HepG2 (cell line): ENCODE data around the gene AKTIP. TPM values are rescaled to one million over a fixed set of nuclear protein-coding genes. Genes with fewer than 3 reads are reported as not detected.

Experiments used
- ATAC-seq: fragments of 200-7000 bp; cut with Tn5 transposase; 3 replicates; pipeline ENCODE4 v1.9.1; 2020; ENCODE audit warnings: mild to moderate bottlenecking, moderate library complexity
- BruUV-seq: library from RNA; stranded (reverse); fragments of 400-500 nt; replicated peaks from 2 replicates; lab custom pipeline; 2021; lab: Mats Ljungman, UMichigan
- CTCF ChIA-PET: fragments of 300-600 bp; formaldehyde crosslinking; extraction: SDS; loops from one replicate; lab custom pipeline; 2021; ENCODE audit warnings: low total read pairs, inconsistent platforms, low intra/inter-chr PET ratio; lab: Yijun Ruan, JAX
- POLR2A ChIA-PET: fragments of 350-600 bp; sonication (Branson Sonifier 250); formaldehyde crosslinking; loops from one replicate; lab custom pipeline; 2020; ENCODE audit warnings: antibody characterized with exemption, inconsistent platforms; lab: Yijun Ruan, JAX
- DNase-seq: peaks from one replicate; pipeline ENCODE4 v3.0.0-alpha.2; 2015; ENCODE audit warnings: low spot score
- FAIRE-seq: peaks from 3 replicates; lab custom pipeline; 2011; peaks lifted over from hg19 to GRCh38; lab: Jason Lieb, UNC
- H2AFZ ChIP-seq: one replicate; pipeline ENCODE4 v1.6.1; 2011; ENCODE audit warnings: low read length, inconsistent platforms
- H3K27ac ChIP-seq: fragments of 300-600 bp; 3 replicates; pipeline ENCODE4 v1.8.0; 2011; ENCODE audit warnings: mixed run types, mild to moderate bottlenecking, mixed read lengths, low read length, inconsistent platforms; ENCODE audit not compliant: insufficient read depth; ENCODE audit errors: extremely low read length
- H3K27me3 ChIP-seq, 2 experiments: fragments of 200-600 bp in 1 of 2; 2 replicates in 1 of 2; 3 replicates in 1 of 2; pipeline versions ENCODE4 v1.6.0 to v1.8.0; 2011; ENCODE audit warnings: low read length in 2 of 2, mild to moderate bottlenecking in 2 of 2, moderate library complexity in 2 of 2, inconsistent platforms in 1 of 2; ENCODE audit not compliant: insufficient read depth in 2 of 2, control insufficient read depth in 1 of 2
- H3K36me3 ChIP-seq, 2 experiments: fragments of 200-600 bp in 1 of 2; replicated peaks in 1 of 2; 2 replicates in 1 of 2; 3 replicates in 1 of 2; pipeline versions ENCODE4 v1.5.1 to v1.8.0; 2011; ENCODE audit warnings: low read length in 2 of 2, inconsistent platforms in 1 of 2; ENCODE audit not compliant: insufficient read depth in 2 of 2, control insufficient read depth in 1 of 2
- H3K4me1 ChIP-seq: 2 replicates; pipeline ENCODE4 v1.5.1; 2012; ENCODE audit warnings: low read length, inconsistent platforms; ENCODE audit not compliant: insufficient read depth
- H3K4me2 ChIP-seq: 2 replicates; pipeline ENCODE4 v1.6.0; 2011; ENCODE audit warnings: low read depth, low read length, inconsistent platforms
- H3K4me3 ChIP-seq, 3 experiments: fragments of 200-600 bp in 1 of 3; sonication (generic), shearing (Covaris generic) in 1 of 3; replicated peaks in 1 of 3; 2 replicates each; pipeline ENCODE4 v1.5.1; 2011 to 2016; ENCODE audit warnings: low read length in 3 of 3, inconsistent platforms in 2 of 3, low read depth in 2 of 3, mild to moderate bottlenecking in 2 of 3, control low read depth in 1 of 3, mixed read lengths in 1 of 3; ENCODE audit not compliant: insufficient read depth in 1 of 3
- H3K79me2 ChIP-seq: one replicate; pipeline ENCODE4 v1.6.1; 2011; ENCODE audit warnings: low read length, inconsistent platforms; ENCODE audit not compliant: insufficient read depth
- H3K9ac ChIP-seq: 2 replicates; pipeline ENCODE4 v1.6.0; 2011; ENCODE audit warnings: mild to moderate bottlenecking, low read depth, low read length, inconsistent platforms; ENCODE audit not compliant: insufficient read depth
- H3K9me3 ChIP-seq: 2 replicates; pipeline ENCODE4 v1.5.1; 2012; ENCODE audit warnings: mild to moderate bottlenecking, low read length
- H4K20me1 ChIP-seq: 2 replicates; pipeline ENCODE4 v1.6.0; 2011; ENCODE audit warnings: inconsistent platforms, mild to moderate bottlenecking, low read length, moderate library complexity; ENCODE audit not compliant: insufficient read depth
- AGO2 ChIP-seq: fragments of 200-400 bp; formaldehyde crosslinking; optimal IDR thresholded peaks from 2 replicates; pipeline ENCODE3; 2017; ENCODE audit warnings: mild to moderate bottlenecking, low read depth, low read length, moderate library complexity
- GZF1 ChIP-seq: sonication (generic); formaldehyde crosslinking; IDR thresholded peaks from 2 replicates; pipeline ENCODE4 v1.5.1; 2020; ENCODE audit warnings: mild to moderate bottlenecking, missing genetic modification reagents
- HOXA5 ChIP-seq: sonication (generic); formaldehyde crosslinking; IDR thresholded peaks from 2 replicates; pipeline ENCODE4 v1.4.0; 2020; ENCODE audit warnings: missing genetic modification reagents
- ISX ChIP-seq: sonication (generic); formaldehyde crosslinking; conservative IDR thresholded peaks from 2 replicates; pipeline ENCODE4 v1.5.0; 2020; ENCODE audit warnings: missing genetic modification reagents
- KLF11 ChIP-seq: IDR thresholded peaks from 2 replicates; pipeline ENCODE4 v1.6.1; 2016; ENCODE audit warnings: missing compliant biosample characterization
- NFYC ChIP-seq: IDR thresholded peaks from 2 replicates; pipeline ENCODE4 v1.6.1; 2016; ENCODE audit warnings: missing genetic modification reagents, missing compliant biosample characterization
- POLR2G ChIP-seq: fragments of 200-400 bp; formaldehyde crosslinking; IDR thresholded peaks from 2 replicates; pipeline ENCODE4 v1.6.1; 2018; ENCODE audit warnings: mild to moderate bottlenecking, low read depth, low read length, moderate library complexity
- SMARCE1 ChIP-seq: fragments of 450-650 bp; IDR thresholded peaks from 2 replicates; pipeline ENCODE4 v1.6.1; 2017; ENCODE audit warnings: borderline replicate concordance
- SNRNP70 ChIP-seq: fragments of 200-400 bp; formaldehyde crosslinking; IDR thresholded peaks from 2 replicates; pipeline ENCODE4 v1.6.1; 2017; ENCODE audit warnings: mild to moderate bottlenecking, low read depth, low read length, moderate library complexity
- SYNCRIP ChIP-seq: fragments of 200-400 bp; formaldehyde crosslinking; IDR thresholded peaks from 2 replicates; pipeline ENCODE4 v1.6.1; 2018; ENCODE audit warnings: mild to moderate bottlenecking, low read depth, low read length; ENCODE audit not compliant: insufficient read depth
- TAF15 ChIP-seq: fragments of 200-400 bp; formaldehyde crosslinking; IDR thresholded peaks from one replicate; pipeline ENCODE4 v1.6.1; 2018; ENCODE audit warnings: mild to moderate bottlenecking, low read depth, low read length; ENCODE audit not compliant: poor library complexity, severe bottlenecking
- TOPORS ChIP-seq: sonication (generic); formaldehyde crosslinking; IDR thresholded peaks from 2 replicates; pipeline ENCODE4 v1.8.0; 2023; ENCODE audit warnings: mild to moderate bottlenecking, missing genetic modification reagents
- YEATS4 ChIP-seq: sonication (generic); formaldehyde crosslinking; IDR thresholded peaks from 2 replicates; pipeline ENCODE4 v1.4.0; 2020; ENCODE audit warnings: missing genetic modification reagents, borderline replicate concordance
- ZIK1 ChIP-seq: sonication (generic); formaldehyde crosslinking; IDR thresholded peaks from 2 replicates; pipeline ENCODE4 v1.5.0; 2020; ENCODE audit warnings: mild to moderate bottlenecking, low read depth, missing genetic modification reagents, borderline replicate concordance
- ZNF446 ChIP-seq: sonication (generic); formaldehyde crosslinking; IDR thresholded peaks from 2 replicates; pipeline ENCODE4 v1.5.0; 2020; ENCODE audit warnings: mild to moderate bottlenecking, missing genetic modification reagents
- ZNF766 ChIP-seq: sonication (generic); formaldehyde crosslinking; IDR thresholded peaks from 2 replicates; pipeline ENCODE4 v1.5.0; 2020; ENCODE audit warnings: missing genetic modification reagents, borderline replicate concordance
- WGBS: methylation state at CpG from one replicate; pipeline ENCODE4 v1.1.6; 2017; ENCODE audit warnings: low lambda C conversion rate; 5-methylcytosine and 5-hydroxymethylcytosine counted together
- in situ Hi-C: cut with HindIII; loops from 2 replicates; pipeline ENCODE4 v1.10.0; 2017; ENCODE audit warnings: low pct_unique_long_range_greater_than_20kb; ENCODE audit not compliant: extremely low pct_ligation_motif_present
- intact Hi-C: fragments of 100-400 bp; cut with micrococcal nuclease; formaldehyde crosslinking; loops from one replicate; pipeline ENCODE4 v1.10.0; 2022; ENCODE audit not compliant: unreplicated experiment
- polyA plus RNA-seq, 8 experiments: library from polyadenylated mRNA; depleted of rRNA in 3 of 8; stranded (reverse) in 7 of 8; unstranded in 1 of 8; fragments of >200 nt; fragmentation: Illumina TruSeq in 4 of 8; extraction: Trizol in 4 of 8; gene quantifications; 2 replicates each; pipeline versions ENCODE4 v1.2.1 to v1.2.3, GENCODE V29; 2011 to 2016; ENCODE audit warnings: low read depth in 4 of 8, missing spikeins in 1 of 8, mixed read lengths in 1 of 8; ENCODE audit not compliant: insufficient read depth in 1 of 8
- total RNA-seq, 5 experiments: library from RNA; depleted of rRNA; stranded (reverse); fragments of >200 nt; fragmentation: Illumina TruSeq; extraction: Trizol; gene quantifications; 2 replicates each; pipeline ENCODE4 v1.2.3, GENCODE V29; 2016; ENCODE audit warnings: low read depth in 1 of 5
- TF ChIP-seq, protein P1 (sequence below): sonication (generic); formaldehyde crosslinking; IDR thresholded peaks from 2 replicates; pipeline ENCODE4 v1.8.1; 2022; ENCODE audit warnings: mild to moderate bottlenecking, missing genetic modification reagents

The AKTIP gene
- total and polyA plus RNA-seq, 2 of the 13 experiments (the other 11 are each of a cell fraction or from before 2014, with no cell fraction given), result 28.8 to 49.0 TPM

DNA sequence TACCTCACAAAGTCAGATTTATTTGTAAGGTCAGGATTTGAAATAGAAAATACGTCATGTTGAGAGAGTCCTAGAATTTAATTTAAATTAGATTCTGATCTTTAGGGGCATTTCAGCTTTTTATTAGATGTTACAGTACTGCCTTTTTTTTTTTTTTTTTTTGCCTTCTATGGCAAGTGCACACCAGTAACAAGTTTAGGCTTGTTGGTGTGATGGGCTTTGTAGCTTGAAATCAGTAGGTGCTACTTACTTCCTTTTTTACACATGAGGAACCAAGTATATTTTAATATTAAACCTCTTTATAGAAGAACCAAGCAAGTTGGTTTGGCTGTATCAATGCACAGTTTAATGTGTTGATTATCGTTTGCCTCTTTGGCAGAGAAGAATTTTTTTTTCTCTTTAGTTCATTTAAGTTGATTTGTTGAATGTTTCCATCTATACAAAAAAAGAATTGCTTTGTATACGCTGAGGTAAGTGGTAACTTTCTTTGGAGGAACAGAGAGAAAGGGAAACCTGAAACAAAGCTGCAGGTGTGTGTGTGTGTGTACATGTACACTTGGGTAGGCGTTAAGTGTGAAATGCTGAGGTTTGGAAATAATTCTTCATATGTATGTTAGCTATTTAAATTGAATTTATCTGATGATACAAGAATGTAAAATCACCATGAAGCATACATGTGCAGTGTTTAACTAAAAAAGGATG, 53.0 kb downstream of the AKTIP start:
- Histone ChIP-seq H3K27me3 (no peaks in the 10 kb centered on the region), H3K79me2 (no peaks in the 10 kb centered on the region), H3K9me3 (no peaks in the 10 kb centered on the region), H3K9ac (no peak overlapping the region), H3K4me3 (no peak overlapping the region), H4K20me1 (no peaks in the 10 kb centered on the region), H3K4me1 (no peaks in the 10 kb centered on the region), H3K27ac (no peak overlapping the region), H3K4me2 (no peak overlapping the region), H2AFZ (no peak overlapping the region), H3K36me3 (peaks cover 18 to 32% of the 10 kb centered on the region in 2 experiments)
- TF ChIP-seq AGO2 (no peak), TAF15 (no peak), ZNF446 (no peak), ISX (CRISPR knock-in tag) (no peak), SNRNP70 (no peak), NFYC (CRISPR knock-in tag) (no peak), KLF11 (no peak)
- CTCF ChIA-PET, result no interaction called here
- in situ Hi-C loops, result no loop called here
- 97% methylated on average over 4 of the region's 4 CpGs for WGBS
- intact Hi-C loops, result no loop called here
- ATAC-seq (no peak), FAIRE-seq (no peak), DNase-seq (no peak)
- BruUV-seq, result no TSS peak
- POLR2A ChIA-PET, result no interaction called here

DNA sequence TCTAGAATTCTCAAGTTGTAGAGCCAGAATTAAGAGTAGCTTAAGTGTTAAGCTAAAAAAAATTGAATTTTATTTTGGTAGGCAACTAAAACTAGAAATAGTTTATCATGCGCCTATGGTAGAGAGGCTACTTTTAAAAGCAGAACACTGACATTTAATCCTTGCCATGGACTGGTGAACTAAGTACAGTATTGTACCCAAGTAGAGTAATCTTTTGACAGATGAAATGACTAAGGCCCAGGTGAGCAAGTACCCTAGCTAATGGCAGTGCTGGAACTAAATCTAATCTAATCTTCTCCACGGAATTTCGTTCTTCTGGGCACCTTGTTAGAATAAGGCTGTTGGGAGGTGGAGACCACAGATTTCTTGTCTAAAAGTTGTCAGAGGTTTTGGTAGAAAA, 56.9 kb downstream of the AKTIP start:
- Histone ChIP-seq H3K4me2 (no peak overlapping the region), H4K20me1 (no peaks in the 10 kb centered on the region), H2AFZ (no peak overlapping the region), H3K9me3 (no peaks in the 10 kb centered on the region), H3K4me1 (no peaks in the 10 kb centered on the region), H3K27me3 (no peaks in the 10 kb centered on the region), H3K9ac (no peak overlapping the region), H3K27ac (no peak overlapping the region), H3K36me3 (peaks cover 11 to 37% of the 10 kb centered on the region in 2 experiments), H3K79me2 (no peaks in the 10 kb centered on the region), H3K4me3 (no peak overlapping the region)
- intact Hi-C loops, result no loop called here
- 96% methylated on average over 3 of the region's 3 CpGs for WGBS
- ChIA-PET CTCF (no interaction called here), POLR2A (interaction anchor here (2.3 kb wide), 1 partner anchor 10 kb away, joined by 12 read pairs; no protein-coding TSS in a partner anchor)
- no peak for ATAC-seq
- in situ Hi-C loops, result no loop called here
- FAIRE-seq, result no peak
- BruUV-seq, result TSS peak; percentile 17
- DNase-seq, result no peak
- TF ChIP-seq GZF1 (CRISPR knock-in tag), result no peak
- no peak for TF ChIP-seq HOXA5 (CRISPR knock-in tag)
- TF ChIP-seq POLR2G, result no peak
- TF ChIP-seq ZNF766 (CRISPR knock-in tag), result no peak
- TF ChIP-seq, protein P1, sequence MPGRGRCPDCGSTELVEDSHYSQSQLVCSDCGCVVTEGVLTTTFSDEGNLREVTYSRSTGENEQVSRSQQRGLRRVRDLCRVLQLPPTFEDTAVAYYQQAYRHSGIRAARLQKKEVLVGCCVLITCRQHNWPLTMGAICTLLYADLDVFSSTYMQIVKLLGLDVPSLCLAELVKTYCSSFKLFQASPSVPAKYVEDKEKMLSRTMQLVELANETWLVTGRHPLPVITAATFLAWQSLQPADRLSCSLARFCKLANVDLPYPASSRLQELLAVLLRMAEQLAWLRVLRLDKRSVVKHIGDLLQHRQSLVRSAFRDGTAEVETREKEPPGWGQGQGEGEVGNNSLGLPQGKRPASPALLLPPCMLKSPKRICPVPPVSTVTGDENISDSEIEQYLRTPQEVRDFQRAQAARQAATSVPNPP, result no peak
- no peak for TF ChIP-seq ZIK1 (CRISPR knock-in tag)
- no peak for TF ChIP-seq YEATS4 (CRISPR knock-in tag)
- TF ChIP-seq TOPORS (CRISPR knock-in tag), result no peak
- TF ChIP-seq SYNCRIP, result no peak
- no peak for TF ChIP-seq SMARCE1
